IMR-90 (cell line): ENCODE measurements around the gene AKAP7. TPM values are rescaled to one million over a fixed set of nuclear protein-coding genes. Genes with fewer than 3 reads are reported as not detected.

Experiments
- ATAC-seq: fragments of 200-7000 bp; cut with Tn5 transposase; 2 replicates; pipeline ENCODE4 v1.9.1; 2020; ENCODE audit warnings: low read depth, mild to moderate bottlenecking, moderate library complexity
- BruUV-seq: library from RNA; stranded (reverse); fragments of 400-500 nt; replicated peaks from 2 replicates; lab custom pipeline; 2021; lab: Mats Ljungman, UMichigan
- CTCF ChIA-PET: fragments of 300-600 bp; formaldehyde crosslinking; extraction: SDS; loops from one replicate; lab custom pipeline; 2021; ENCODE audit warnings: antibody characterized with exemption; lab: Yijun Ruan, JAX
- POLR2A ChIA-PET: fragments of 300-600 bp; sonication (Branson Sonifier 250); formaldehyde crosslinking; loops from one replicate; lab custom pipeline; 2022; ENCODE audit warnings: antibody characterized with exemption; ENCODE audit not compliant: unreplicated experiment; lab: Charles Lee
- DNase-seq: peaks from one replicate; pipeline ENCODE4 v3.0.0; 2013
- H2AFZ ChIP-seq: replicated peaks from 2 replicates; pipeline ENCODE3; 2013; ENCODE audit warnings: low read length, mild to moderate bottlenecking; ENCODE audit not compliant: poor library complexity
- H2AK5ac ChIP-seq: 2 replicates; pipeline ENCODE4 v1.6.1; 2013; ENCODE audit warnings: low read depth, low read length, inconsistent platforms
- H2AK9ac ChIP-seq: replicated peaks from 2 replicates; pipeline ENCODE3; 2013; ENCODE audit warnings: mild to moderate bottlenecking, low read depth, low read length, moderate library complexity; ENCODE audit not compliant: poor library complexity
- H2BK120ac ChIP-seq: 2 replicates; pipeline ENCODE4 v1.6.1; 2013; ENCODE audit warnings: low read depth, low read length, inconsistent platforms
- H2BK15ac ChIP-seq: 3 replicates; pipeline ENCODE4 v1.6.1; 2013; ENCODE audit warnings: low read depth, low read length, inconsistent platforms
- H2BK20ac ChIP-seq: 2 replicates; pipeline ENCODE4 v1.6.1; 2013; ENCODE audit warnings: low read depth, mild to moderate bottlenecking, inconsistent platforms, low read length, moderate library complexity
- H2BK5ac ChIP-seq: 2 replicates; pipeline ENCODE4 v1.6.1; 2013; ENCODE audit warnings: mild to moderate bottlenecking, low read depth, low read length, inconsistent platforms; ENCODE audit not compliant: poor library complexity, severe bottlenecking
- H3K14ac ChIP-seq: replicated peaks from 2 replicates; pipeline ENCODE4 v1.6.1; 2013; ENCODE audit warnings: low read depth, low read length, inconsistent platforms
- H3K18ac ChIP-seq: 2 replicates; pipeline ENCODE4 v1.6.1; 2013; ENCODE audit warnings: low read depth, low read length, control low read depth
- H3K23ac ChIP-seq: 2 replicates; pipeline ENCODE4 v1.6.1; 2013; ENCODE audit warnings: low read depth, low read length, inconsistent platforms
- H3K27ac ChIP-seq: 2 replicates; pipeline ENCODE4 v1.5.1; 2013; ENCODE audit warnings: mild to moderate bottlenecking, control low read depth, low read length; ENCODE audit not compliant: insufficient read depth
- H3K27me3 ChIP-seq: 2 replicates; pipeline ENCODE4 v1.6.1; 2013; ENCODE audit warnings: low read length; ENCODE audit not compliant: control insufficient read depth, insufficient read depth
- H3K36me3 ChIP-seq: 2 replicates; pipeline ENCODE4 v1.6.1; 2013; ENCODE audit warnings: low read length, mixed read lengths; ENCODE audit not compliant: control insufficient read depth, insufficient read depth
- H3K4ac ChIP-seq: 2 replicates; pipeline ENCODE4 v1.6.1; 2013; ENCODE audit warnings: low read depth, low read length, inconsistent platforms
- H3K4me1 ChIP-seq: 2 replicates; pipeline ENCODE4 v1.6.1; 2013; ENCODE audit warnings: low read length, mixed read lengths; ENCODE audit not compliant: control insufficient read depth, insufficient read depth
- H3K4me2 ChIP-seq: 2 replicates; pipeline ENCODE4 v1.6.1; 2013; ENCODE audit warnings: low read depth, mild to moderate bottlenecking, control low read depth, low read length, moderate library complexity
- H3K4me3 ChIP-seq: 2 replicates; pipeline ENCODE4 v1.5.1; 2013; ENCODE audit warnings: low read depth, mild to moderate bottlenecking, control low read depth, low read length, moderate library complexity; ENCODE audit not compliant: insufficient read depth
- H3K56ac ChIP-seq: 2 replicates; pipeline ENCODE4 v1.6.1; 2013; ENCODE audit warnings: low read length, inconsistent platforms; ENCODE audit not compliant: insufficient read depth; ENCODE audit errors: extremely low read depth
- H3K79me1 ChIP-seq, 2 experiments: 2 replicates each; pipeline ENCODE4 v1.6.1; 2013; ENCODE audit warnings: low read length in 2 of 2, inconsistent platforms in 1 of 2, low read depth in 1 of 2
- H3K9ac ChIP-seq: 2 replicates; pipeline ENCODE4 v1.6.1; 2013; ENCODE audit warnings: low read depth, low read length, control low read depth
- H3K9me1 ChIP-seq: 2 replicates; pipeline ENCODE4 v1.6.1; 2013; ENCODE audit warnings: low read length, inconsistent platforms; ENCODE audit not compliant: insufficient read depth
- H3K9me3 ChIP-seq: 2 replicates; pipeline ENCODE4 v1.6.1; 2013; ENCODE audit warnings: low read length; ENCODE audit not compliant: control insufficient read depth, insufficient read depth
- H4K20me1 ChIP-seq: 2 replicates; pipeline ENCODE4 v1.6.1; 2013; ENCODE audit warnings: low read length, inconsistent platforms; ENCODE audit not compliant: insufficient read depth
- H4K5ac ChIP-seq: 2 replicates; pipeline ENCODE4 v1.6.1; 2013; ENCODE audit warnings: mild to moderate bottlenecking, low read depth, low read length, control low read depth
- H4K8ac ChIP-seq, 2 experiments: 2 replicates each; pipeline ENCODE4 v1.6.1; 2013; ENCODE audit warnings: low read depth in 2 of 2, low read length in 2 of 2, control low read depth in 1 of 2, inconsistent platforms in 1 of 2
- H4K91ac ChIP-seq: 2 replicates; pipeline ENCODE4 v1.6.1; 2013; ENCODE audit warnings: low read depth, low read length, inconsistent platforms; ENCODE audit not compliant: insufficient read depth
- RFX5 ChIP-seq: IDR thresholded peaks from 2 replicates; pipeline ENCODE4 v1.8.0; 2012; ENCODE audit warnings: low read depth, mild to moderate bottlenecking, low read length, moderate library complexity
- WGBS, 2 experiments: methylation state at CpG; one replicate each; pipeline versions ENCODE4 v1.1.5 to v1.1.7; 2013; ENCODE audit warnings: missing lambda C conversion rate in 2 of 2; ENCODE audit not compliant: insufficient read length in 1 of 2; ENCODE audit errors: extremely low coverage in 2 of 2; 5-methylcytosine and 5-hydroxymethylcytosine counted together
- dilution Hi-C: fragments of 300-500 bp; cut with HindIII; formaldehyde crosslinking; loops from one replicate; pipeline ENCODE4 v1.14.3; 2018; ENCODE audit warnings: low sequenced_read_pairs; ENCODE audit not compliant: unreplicated experiment
- in situ Hi-C: fragments of 300-500 bp; cut with MboI; formaldehyde crosslinking; loops from 3 replicates; pipeline ENCODE4 v1.14.3; 2019; ENCODE audit warnings: low sequenced_read_pairs, inconsistent platforms, mixed read lengths
- intact Hi-C: fragments of 100-400 bp; cut with micrococcal nuclease; formaldehyde crosslinking; loops from 2 replicates; pipeline ENCODE4 v1.10.0; 2022
- polyA plus RNA-seq, 3 experiments: library from polyadenylated mRNA; depleted of rRNA; stranded (reverse); fragments of >200 nt; gene quantifications; 2 replicates each; pipeline ENCODE4 v1.2.3, GENCODE V29; 2012; ENCODE audit warnings: low replicate concordance in 1 of 3
- total RNA-seq: library from RNA; depleted of rRNA; stranded (reverse); fragments of >200 nt; gene quantifications from 2 replicates; pipeline ENCODE4 v1.2.3, GENCODE V29; 2012

AKAP7 gene
- total and polyA plus RNA-seq, 2 of the 4 experiments (the other 2 are of a cell fraction): 0.54 to 1.1 TPM

- BruUV-seq: no TSS peak
- POLR2A ChIA-PET: no interaction called here
- WGBS, 2 experiments: no CpG with 5 or more reads among the region's 5 CpGs
These were observed 91.3 kb downstream of the AKAP7 start for GRCh38 chr6:131226459-131227157.

More at GRCh38 chr6:131226459-131227157, 91.3 kb downstream of the AKAP7 start:
- no peaks in the 10 kb centered on the region for H4K20me1 ChIP-seq
- H3K79me1 ChIP-seq: no peaks in the 10 kb centered on the region
- H2BK120ac ChIP-seq: no peak overlapping the region
- H3K9ac ChIP-seq: no peak overlapping the region
- no peak overlapping the region for H2BK5ac ChIP-seq
- no peak overlapping the region for H4K91ac ChIP-seq
- no peak for DNase-seq
- H2BK20ac ChIP-seq: no peak overlapping the region
- no peak for TF ChIP-seq RFX5
- H3K23ac ChIP-seq: no peak overlapping the region
- no peak overlapping the region for H3K4ac ChIP-seq
- H3K9me3 ChIP-seq: no peaks in the 10 kb centered on the region
- intact Hi-C loops: no loop called here
- H3K27ac ChIP-seq: no peak overlapping the region
- CTCF ChIA-PET: no interaction called here
- no peak overlapping the region for H4K8ac ChIP-seq
- ATAC-seq: no peak
- H3K36me3 ChIP-seq: no peaks in the 10 kb centered on the region
- dilution Hi-C loops: no loop called here
- no peak overlapping the region for H2BK15ac ChIP-seq
- no peak overlapping the region for H3K4me3 ChIP-seq
- no peak overlapping the region for H3K56ac ChIP-seq
- no peaks in the 10 kb centered on the region for H3K27me3 ChIP-seq
- no peak overlapping the region for H3K18ac ChIP-seq
- H3K9me1 ChIP-seq: no peaks in the 10 kb centered on the region
- H2AK9ac ChIP-seq: no peak overlapping the region
- no peak overlapping the region for H2AFZ ChIP-seq
- no peak overlapping the region for H2AK5ac ChIP-seq
- H3K14ac ChIP-seq: no peak overlapping the region
- in situ Hi-C loops: no loop called here
- no peaks in the 10 kb centered on the region for H3K4me1 ChIP-seq
- H4K5ac ChIP-seq: no peak overlapping the region
- no peak overlapping the region for H3K4me2 ChIP-seq
